IPS-15b (cell line): Measurements from ENCODE around the gene CACNA1C.

Source experiments
- H3K27me3 ChIP-seq: one replicate; pipeline ENCODE4 v1.6.1; 2013; ENCODE audit warnings: low read length; ENCODE audit not compliant: control insufficient read depth, insufficient read depth
- H3K36me3 ChIP-seq: one replicate; pipeline ENCODE4 v1.6.1; 2013; ENCODE audit warnings: low read length; ENCODE audit not compliant: control insufficient read depth, insufficient read depth
- H3K4me1 ChIP-seq: one replicate; pipeline ENCODE4 v1.6.1; 2013; ENCODE audit warnings: mild to moderate bottlenecking, low read length; ENCODE audit not compliant: control insufficient read depth, insufficient read depth
- H3K4me3 ChIP-seq: one replicate; pipeline ENCODE4 v1.5.1; 2013; ENCODE audit warnings: low read depth, low read length
- H3K9ac ChIP-seq: one replicate; pipeline ENCODE4 v1.6.1; 2013; ENCODE audit warnings: low read depth, mild to moderate bottlenecking, low read length
- H3K9me3 ChIP-seq: one replicate; pipeline ENCODE4 v1.6.1; 2013; ENCODE audit warnings: mild to moderate bottlenecking, low read length; ENCODE audit not compliant: control insufficient read depth, insufficient read depth

The CACNA1C gene

GRCh38 chr12:2642176-2642892 is 589.5 kb downstream of the CACNA1C start:
- Histone ChIP-seq H3K27me3 (no peaks in the 10 kb centered on the region), H3K4me1 (peaks cover 6% of the 10 kb centered on the region), H3K36me3 (no peaks in the 10 kb centered on the region), H3K9ac (no peak overlapping the region), H3K9me3 (no peaks in the 10 kb centered on the region), H3K4me3 (no peak overlapping the region)

GRCh38 chr12:2642896-2643425 is 590.2 kb downstream of the CACNA1C start:
- Histone ChIP-seq H3K4me1 (peaks cover 6% of the 10 kb centered on the region), H3K27me3 (no peaks in the 10 kb centered on the region), H3K36me3 (no peaks in the 10 kb centered on the region), H3K9ac (no peak overlapping the region), H3K4me3 (no peak overlapping the region), H3K9me3 (no peaks in the 10 kb centered on the region)

- H3K4me3 ChIP-seq, result no peak overlapping the region
- no peaks in the 10 kb centered on the region for H3K36me3 ChIP-seq
- no peaks in the 10 kb centered on the region for H3K9me3 ChIP-seq
- H3K4me1 ChIP-seq, result peaks cover 6% of the 10 kb centered on the region
- H3K27me3 ChIP-seq, result no peaks in the 10 kb centered on the region
- no peak overlapping the region for H3K9ac ChIP-seq
Measured at GRCh38 chr12:2643576-2644135, 590.9 kb downstream of the CACNA1C start.

- no peaks in the 10 kb centered on the region for H3K27me3 ChIP-seq
- H3K9ac ChIP-seq, result no peak overlapping the region
- H3K4me3 ChIP-seq, result no peak overlapping the region
- H3K9me3 ChIP-seq, result no peaks in the 10 kb centered on the region
- H3K36me3 ChIP-seq, result no peaks in the 10 kb centered on the region
- H3K4me1 ChIP-seq, result peaks cover 6% of the 10 kb centered on the region
Measured at GRCh38 chr12:2644683-2645405, 592.1 kb downstream of the CACNA1C start.

GRCh38 chr12:2645460-2645859 is 592.7 kb downstream of the CACNA1C start:
- no peak overlapping the region for H3K9ac ChIP-seq
- no peak overlapping the region for H3K4me3 ChIP-seq
- H3K9me3 ChIP-seq, result no peaks in the 10 kb centered on the region
- peaks cover 6% of the 10 kb centered on the region for H3K4me1 ChIP-seq
- no peaks in the 10 kb centered on the region for H3K36me3 ChIP-seq
- H3K27me3 ChIP-seq, result no peaks in the 10 kb centered on the region

GRCh38 chr12:2646341-2646740 is 593.6 kb downstream of the CACNA1C start:
- H3K9me3 ChIP-seq, result no peaks in the 10 kb centered on the region
- no peak overlapping the region for H3K4me3 ChIP-seq
- no peaks in the 10 kb centered on the region for H3K27me3 ChIP-seq
- H3K36me3 ChIP-seq, result no peaks in the 10 kb centered on the region
- H3K9ac ChIP-seq, result no peak overlapping the region
- H3K4me1 ChIP-seq, result peaks cover 3% of the 10 kb centered on the region

GRCh38 chr12:2647186-2647585 is 594.4 kb downstream of the CACNA1C start:
- H3K9ac ChIP-seq, result no peak overlapping the region

GRCh38 chr12:2648406-2648805 is 595.6 kb downstream of the CACNA1C start:
- H3K27me3 ChIP-seq, result no peaks in the 10 kb centered on the region
- no peak overlapping the region for H3K9ac ChIP-seq
- H3K9me3 ChIP-seq, result no peaks in the 10 kb centered on the region
- no peak overlapping the region for H3K4me3 ChIP-seq
- no peaks in the 10 kb centered on the region for H3K36me3 ChIP-seq
- peaks cover 2% of the 10 kb centered on the region for H3K4me1 ChIP-seq

More at GRCh38 chr12:2647186-2647585, 594.4 kb downstream of the CACNA1C start:
- Histone ChIP-seq H3K27me3 (no peaks in the 10 kb centered on the region), H3K4me1 (no peaks in the 10 kb centered on the region), H3K9me3 (no peaks in the 10 kb centered on the region), H3K36me3 (no peaks in the 10 kb centered on the region), H3K4me3 (no peak overlapping the region)

GRCh38 chr12:2649201-2650030 is 596.6 kb downstream of the CACNA1C start:
- Histone ChIP-seq H3K27me3 (no peaks in the 10 kb centered on the region), H3K9me3 (no peaks in the 10 kb centered on the region), H3K4me3 (no peak overlapping the region), H3K9ac (no peak overlapping the region), H3K36me3 (no peaks in the 10 kb centered on the region), H3K4me1 (peaks cover 2% of the 10 kb centered on the region)

- H3K4me1 ChIP-seq, result peaks cover 2% of the 10 kb centered on the region
- H3K36me3 ChIP-seq, result no peaks in the 10 kb centered on the region
- H3K4me3 ChIP-seq, result no peak overlapping the region
- H3K9ac ChIP-seq, result no peak overlapping the region
- no peaks in the 10 kb centered on the region for H3K27me3 ChIP-seq
- H3K9me3 ChIP-seq, result no peaks in the 10 kb centered on the region
Measured at GRCh38 chr12:2650261-2651067, 597.7 kb downstream of the CACNA1C start.
